ENCODE measurements around the gene ZNF451.

ZNF451 gene

GRCh38 chr6:57217270-57217669 lies 127.3 kb downstream of the ZNF451 start:
- peaks cover 67% of the 10 kb centered on the region for H3K4me1 Mint-ChIP-seq
- H3K27me3 Mint-ChIP-seq = peaks cover 7% of the 10 kb centered on the region
- CTCF ChIA-PET = no interaction called here
- DNase-seq = no peak
- H3K27ac Mint-ChIP-seq = no peak overlapping the region
- peaks cover 25% of the 10 kb centered on the region for H3K36me3 Mint-ChIP-seq
- H3K9me3 Mint-ChIP-seq = peaks cover 5% of the 10 kb centered on the region
- H3K4me3 Mint-ChIP-seq = no peak overlapping the region

All from activated naive CD4-positive, alpha-beta T cell treated with anti-CD3 and anti-CD28 coated beads, Interleukin-2, amount 10 ng/mL, durations not matched to agents 7 days and 5 days (primary cell).